ENCODE results near the gene DTNBP1.
"Not testable (repeated sequence)": the region's sequence is repeated elsewhere in the genome, so short reads cannot be mapped to it uniquely, and the experiment has no call there.

Gene DTNBP1

GRCh38 chr6:15546591-15546990 is 116.2 kb downstream of the DTNBP1 start:
- no peak for DNase-seq (ENCODE audit: low spot score)
- TF ChIP-seq CTCF (IDR thresholded peaks at IDR 0.05; ENCODE audit: borderline replicate concordance, control extremely low read depth, extremely low read depth, insufficient read depth, missing control alignments), result no peak
- in situ Hi-C loops (cut with MboI; ENCODE audit: low sequenced_read_pairs, unreplicated experiment), result no loop called here

GRCh38 chr6:15544321-15544900 is 118.4 kb downstream of the DTNBP1 start:
- TF ChIP-seq CTCF (IDR thresholded peaks at IDR 0.05; ENCODE audit: borderline replicate concordance, control extremely low read depth, extremely low read depth, insufficient read depth, missing control alignments), result no peak
- no peak for DNase-seq (ENCODE audit: low spot score)
- in situ Hi-C loops (cut with MboI; ENCODE audit: low sequenced_read_pairs, unreplicated experiment), result no loop called here

- in situ Hi-C loops (cut with MboI; ENCODE audit: low sequenced_read_pairs, unreplicated experiment); DNase-seq (ENCODE audit: low spot score): not testable (repeated sequence)
Measured at GRCh38 chr6:15543332-15543917, 119.4 kb downstream of the DTNBP1 start.

- no peak for DNase-seq (ENCODE audit: low spot score)
- TF ChIP-seq CTCF (IDR thresholded peaks at IDR 0.05; ENCODE audit: borderline replicate concordance, control extremely low read depth, extremely low read depth, insufficient read depth, missing control alignments), result no peak
- in situ Hi-C loops (cut with MboI; ENCODE audit: low sequenced_read_pairs, unreplicated experiment), result no loop called here
Measured at GRCh38 chr6:15539722-15540270, 123.0 kb downstream of the DTNBP1 start.

GRCh38 chr6:15538766-15539495 is 123.9 kb downstream of the DTNBP1 start:
- in situ Hi-C loops (cut with MboI; ENCODE audit: low sequenced_read_pairs, unreplicated experiment), result no loop called here
- no peak for DNase-seq (ENCODE audit: low spot score)
- no peak for TF ChIP-seq CTCF (IDR thresholded peaks at IDR 0.05; ENCODE audit: borderline replicate concordance, control extremely low read depth, extremely low read depth, insufficient read depth, missing control alignments)

- no peak for DNase-seq (ENCODE audit: low spot score)
- TF ChIP-seq CTCF (IDR thresholded peaks at IDR 0.05; ENCODE audit: borderline replicate concordance, control extremely low read depth, extremely low read depth, insufficient read depth, missing control alignments), result no peak
- in situ Hi-C loops (cut with MboI; ENCODE audit: low sequenced_read_pairs, unreplicated experiment), result no loop called here
Measured at GRCh38 chr6:15538106-15538505, 124.7 kb downstream of the DTNBP1 start.

Data from GM13976 (cell line).